ENCODE measurements around the gene NFE2.

DNA sequence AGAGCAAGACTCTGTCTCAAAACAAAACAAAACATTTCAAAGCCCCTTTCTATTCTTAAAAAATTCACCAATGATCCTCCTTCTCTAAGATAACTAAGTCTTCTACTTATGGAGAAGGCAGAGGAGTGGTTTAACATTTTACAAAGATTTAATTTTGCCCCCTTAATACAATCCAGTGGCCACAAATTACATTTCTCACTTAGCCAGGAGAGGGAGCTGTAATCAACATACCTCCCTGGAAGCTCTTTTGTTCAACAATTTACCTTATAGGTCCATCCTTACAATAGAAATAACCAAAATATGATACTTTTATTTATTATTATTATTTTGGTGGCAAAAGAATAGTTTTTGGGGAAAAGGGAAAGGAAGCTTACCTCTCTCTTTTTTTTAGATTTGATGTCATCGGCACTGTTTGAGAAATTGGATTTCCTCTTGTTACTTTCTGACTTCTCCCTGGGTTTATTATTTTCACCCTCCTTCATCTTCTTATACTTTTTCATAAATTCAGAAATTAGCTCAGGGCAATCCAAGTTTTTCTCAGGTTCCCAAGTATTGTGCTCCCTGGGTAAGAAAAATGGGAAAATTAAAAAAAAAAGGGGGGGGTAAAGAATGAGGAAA, 49.0 kb downstream of the NFE2 start:
- TF ChIP-seq, protein P1, sequence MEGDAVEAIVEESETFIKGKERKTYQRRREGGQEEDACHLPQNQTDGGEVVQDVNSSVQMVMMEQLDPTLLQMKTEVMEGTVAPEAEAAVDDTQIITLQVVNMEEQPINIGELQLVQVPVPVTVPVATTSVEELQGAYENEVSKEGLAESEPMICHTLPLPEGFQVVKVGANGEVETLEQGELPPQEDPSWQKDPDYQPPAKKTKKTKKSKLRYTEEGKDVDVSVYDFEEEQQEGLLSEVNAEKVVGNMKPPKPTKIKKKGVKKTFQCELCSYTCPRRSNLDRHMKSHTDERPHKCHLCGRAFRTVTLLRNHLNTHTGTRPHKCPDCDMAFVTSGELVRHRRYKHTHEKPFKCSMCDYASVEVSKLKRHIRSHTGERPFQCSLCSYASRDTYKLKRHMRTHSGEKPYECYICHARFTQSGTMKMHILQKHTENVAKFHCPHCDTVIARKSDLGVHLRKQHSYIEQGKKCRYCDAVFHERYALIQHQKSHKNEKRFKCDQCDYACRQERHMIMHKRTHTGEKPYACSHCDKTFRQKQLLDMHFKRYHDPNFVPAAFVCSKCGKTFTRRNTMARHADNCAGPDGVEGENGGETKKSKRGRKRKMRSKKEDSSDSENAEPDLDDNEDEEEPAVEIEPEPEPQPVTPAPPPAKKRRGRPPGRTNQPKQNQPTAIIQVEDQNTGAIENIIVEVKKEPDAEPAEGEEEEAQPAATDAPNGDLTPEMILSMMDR (IDR thresholded peaks at IDR 0.05; ENCODE audit: low read depth, low read length, missing input control), result peak; percentile 62
- no peak for TF ChIP-seq REST (IDR thresholded peaks at IDR 0.05)
- TF ChIP-seq JUND (IDR thresholded peaks at IDR 0.05), result no peak
- TF ChIP-seq ATF3 (IDR thresholded peaks at IDR 0.05), result no peak
- TF ChIP-seq, protein P2, sequence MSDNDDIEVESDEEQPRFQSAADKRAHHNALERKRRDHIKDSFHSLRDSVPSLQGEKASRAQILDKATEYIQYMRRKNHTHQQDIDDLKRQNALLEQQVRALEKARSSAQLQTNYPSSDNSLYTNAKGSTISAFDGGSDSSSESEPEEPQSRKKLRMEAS (IDR thresholded peaks at IDR 0.05), result no peak
- TF ChIP-seq YY1 (IDR thresholded peaks at IDR 0.05), result no peak
- TF ChIP-seq RAD21 (IDR thresholded peaks at IDR 0.05), result peak; percentile 81 to 83
- TF ChIP-seq SP1 (IDR thresholded peaks at IDR 0.05), result no peak
- TF ChIP-seq TAF1 (conservative IDR thresholded peaks at IDR 0.05), result no peak
- TF ChIP-seq EGR1 (IDR thresholded peaks at IDR 0.05; ENCODE audit: low read depth in 2 of 2), result no peak
